SK-N-SH treated with all-trans-retinoic acid at 6 μM for 48 hours (cell line): ENCODE data around the gene NHEJ1.

Experiments
- ATAC-seq: fragments of 200-7000 bp; cut with Tn5 transposase; 3 replicates; pipeline ENCODE4 v1.9.1; 2020; ENCODE audit warnings: mild to moderate bottlenecking, moderate library complexity
- ARNTL ChIP-seq: fragments of 450-650 bp; formaldehyde crosslinking; IDR thresholded peaks from 2 replicates; pipeline ENCODE4 v1.5.0; 2020; ENCODE audit warnings: low read depth, mild to moderate bottlenecking, moderate library complexity, borderline replicate concordance
- BACH2 ChIP-seq: fragments of 250-450 bp; sonication (Bioruptor Pico); IDR thresholded peaks from 2 replicates; pipeline ENCODE4 v1.9.0; 2021; ENCODE audit warnings: mild to moderate bottlenecking, borderline replicate concordance
- CSDC2 ChIP-seq: fragments of 250-450 bp; sonication (Bioruptor Pico); IDR thresholded peaks from 2 replicates; pipeline ENCODE4 v1.5.0; 2020; ENCODE audit warnings: mild to moderate bottlenecking, moderate library complexity
- ESRRG ChIP-seq: fragments of 250-450 bp; sonication (Bioruptor Pico); IDR thresholded peaks from 2 replicates; pipeline ENCODE4 v1.6.1; 2021; ENCODE audit warnings: mild to moderate bottlenecking
- GLIS3 ChIP-seq: fragments of 250-450 bp; sonication (Bioruptor Pico); IDR thresholded peaks from 2 replicates; pipeline ENCODE4 v1.5.0; 2020; ENCODE audit warnings: mild to moderate bottlenecking, moderate library complexity
- ISL1 ChIP-seq: fragments of 250-450 bp; sonication (Bioruptor Pico); IDR thresholded peaks from 2 replicates; pipeline ENCODE4 v2.1.2; 2022; ENCODE audit warnings: mild to moderate bottlenecking, moderate library complexity
- OSR1 ChIP-seq: fragments of 250-450 bp; sonication (Bioruptor Pico); IDR thresholded peaks from 2 replicates; pipeline ENCODE4 v1.8.0; 2022; ENCODE audit warnings: moderate library complexity, mild to moderate bottlenecking, inconsistent platforms
- PPARA ChIP-seq: fragments of 250-450 bp; sonication (Bioruptor Pico); IDR thresholded peaks from 2 replicates; pipeline ENCODE4 v1.5.0; 2020; ENCODE audit warnings: mild to moderate bottlenecking, borderline replicate concordance
- RARB ChIP-seq: fragments of 250-450 bp; sonication (Bioruptor Pico); IDR thresholded peaks from 2 replicates; pipeline ENCODE4 v1.8.0; 2021; ENCODE audit warnings: mild to moderate bottlenecking, moderate library complexity
- SNAI2 ChIP-seq: fragments of 250-450 bp; sonication (Bioruptor Pico); IDR thresholded peaks from 2 replicates; pipeline ENCODE4 v1.5.0; 2020; ENCODE audit warnings: mild to moderate bottlenecking, moderate library complexity
- TCF4 ChIP-seq: fragments of 250-450 bp; sonication (Bioruptor Pico); IDR thresholded peaks from 2 replicates; pipeline ENCODE4 v1.8.0; 2021; ENCODE audit warnings: mild to moderate bottlenecking, moderate library complexity, borderline replicate concordance
- TOX ChIP-seq: fragments of 250-450 bp; sonication (Bioruptor Pico); IDR thresholded peaks from 2 replicates; pipeline ENCODE4 v1.8.0; 2021; ENCODE audit warnings: mild to moderate bottlenecking, moderate library complexity, borderline replicate concordance
- ZC3H10 ChIP-seq: fragments of 250-450 bp; sonication (Bioruptor Pico); IDR thresholded peaks from 2 replicates; pipeline ENCODE4 v1.5.1; 2021; ENCODE audit warnings: mild to moderate bottlenecking, moderate library complexity
- ZFP3 ChIP-seq: fragments of 250-450 bp; sonication (Bioruptor Pico); IDR thresholded peaks from 2 replicates; pipeline ENCODE4 v1.5.0; 2020; ENCODE audit warnings: mild to moderate bottlenecking, moderate library complexity
- ZFP30 ChIP-seq: fragments of 450-650 bp; formaldehyde crosslinking; IDR thresholded peaks from 2 replicates; pipeline ENCODE4 v1.5.0; 2022; ENCODE audit warnings: mild to moderate bottlenecking, moderate library complexity
- ZNF565 ChIP-seq: fragments of 450-650 bp; formaldehyde crosslinking; conservative IDR thresholded peaks from 2 replicates; pipeline ENCODE4 v1.5.0; 2020; ENCODE audit warnings: low read depth, mild to moderate bottlenecking, moderate library complexity
- ZNF70 ChIP-seq: fragments of 450-650 bp; formaldehyde crosslinking; IDR thresholded peaks from 2 replicates; pipeline ENCODE4 v1.5.0; 2020; ENCODE audit warnings: mild to moderate bottlenecking, moderate library complexity
- ZNF8 ChIP-seq: fragments of 450-650 bp; formaldehyde crosslinking; IDR thresholded peaks from 2 replicates; pipeline ENCODE4 v1.5.0; 2020; ENCODE audit warnings: mild to moderate bottlenecking, moderate library complexity
- TF ChIP-seq, protein P1 (sequence below): fragments of 250-450 bp; sonication (Bioruptor Pico); IDR thresholded peaks from 2 replicates; pipeline ENCODE4 v1.5.1; 2021; ENCODE audit warnings: mild to moderate bottlenecking, moderate library complexity
- TF ChIP-seq, protein P2 (sequence below): fragments of 250-450 bp; sonication (Bioruptor Pico); IDR thresholded peaks from 2 replicates; pipeline ENCODE4 v1.5.1; 2020; ENCODE audit warnings: low read depth, mild to moderate bottlenecking, moderate library complexity
- TF ChIP-seq, protein P3 (sequence below): fragments of 250-450 bp; sonication (Bioruptor Pico); IDR thresholded peaks from 2 replicates; pipeline ENCODE4 v1.8.0; 2020; ENCODE audit warnings: mild to moderate bottlenecking, moderate library complexity, borderline replicate concordance

The NHEJ1 gene

DNA sequence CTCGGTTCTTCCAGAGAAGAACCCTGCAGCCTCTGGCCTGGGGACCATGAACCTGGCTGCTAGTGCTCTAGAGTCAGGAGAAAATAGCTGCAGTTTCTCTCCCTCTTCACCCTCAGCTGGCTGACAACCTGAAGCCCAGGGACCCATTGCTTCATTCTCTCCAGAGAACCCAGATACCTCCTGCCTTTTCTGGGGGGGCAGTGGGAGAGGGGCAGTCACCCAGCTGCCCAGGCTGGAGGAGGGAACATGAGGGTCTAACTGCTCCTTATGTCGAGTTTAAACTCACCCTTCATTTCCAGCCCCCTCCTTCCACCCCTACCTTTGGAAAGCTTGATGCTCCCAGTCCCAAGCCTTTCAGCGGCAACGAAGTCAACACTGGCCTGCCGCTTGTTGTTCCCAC, 38.4 kb upstream of the NHEJ1 start:
- TF ChIP-seq ZNF8 = no peak
- TF ChIP-seq BACH2 (CRISPR knock-in tag) = no peak
- no peak for TF ChIP-seq SNAI2 (CRISPR knock-in tag)
- TF ChIP-seq, protein P1, sequence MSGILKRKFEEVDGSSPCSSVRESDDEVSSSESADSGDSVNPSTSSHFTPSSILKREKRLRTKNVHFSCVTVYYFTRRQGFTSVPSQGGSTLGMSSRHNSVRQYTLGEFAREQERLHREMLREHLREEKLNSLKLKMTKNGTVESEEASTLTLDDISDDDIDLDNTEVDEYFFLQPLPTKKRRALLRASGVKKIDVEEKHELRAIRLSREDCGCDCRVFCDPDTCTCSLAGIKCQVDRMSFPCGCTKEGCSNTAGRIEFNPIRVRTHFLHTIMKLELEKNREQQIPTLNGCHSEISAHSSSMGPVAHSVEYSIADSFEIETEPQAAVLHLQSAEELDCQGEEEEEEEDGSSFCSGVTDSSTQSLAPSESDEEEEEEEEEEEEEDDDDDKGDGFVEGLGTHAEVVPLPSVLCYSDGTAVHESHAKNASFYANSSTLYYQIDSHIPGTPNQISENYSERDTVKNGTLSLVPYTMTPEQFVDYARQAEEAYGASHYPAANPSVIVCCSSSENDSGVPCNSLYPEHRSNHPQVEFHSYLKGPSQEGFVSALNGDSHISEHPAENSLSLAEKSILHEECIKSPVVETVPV (CRISPR knock-in tag) = no peak
- no peak for TF ChIP-seq GLIS3 (CRISPR knock-in tag)
- no peak for TF ChIP-seq ARNTL
- TF ChIP-seq, all 23 proteins: peak for 0
- no peak for ATAC-seq

DNA sequence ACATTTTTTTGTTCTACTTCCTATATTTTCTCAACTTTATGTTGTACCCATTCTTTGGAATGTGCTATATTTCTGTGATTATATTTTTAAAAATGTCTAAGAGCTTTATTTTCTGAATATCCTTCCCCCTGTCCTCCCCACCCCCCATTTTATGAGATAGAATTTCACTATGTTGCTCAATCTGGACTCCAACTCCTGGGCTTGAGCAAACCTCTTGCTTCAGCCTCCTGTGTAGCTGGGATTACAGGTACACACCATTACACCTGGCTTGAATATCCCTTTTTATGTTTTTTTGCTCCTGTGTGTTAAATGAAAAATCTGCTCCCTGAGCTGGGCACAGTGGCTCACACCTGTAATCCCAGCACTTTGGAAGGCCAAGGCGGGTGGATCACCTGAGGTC, 36.8 kb upstream of the NHEJ1 start:
- ATAC-seq = no peak
- TF ChIP-seq ZFP30 (CRISPR knock-in tag) (no peak), ZNF70 (no peak), ZNF565 (CRISPR knock-in tag) (no peak), RARB (no peak), ESRRG (CRISPR knock-in tag) (no peak), ZFP3 (no peak), SNAI2 (CRISPR knock-in tag) (no peak), ZC3H10 (CRISPR knock-in tag) (no peak), PPARA (CRISPR knock-in tag) (no peak), ISL1 (CRISPR knock-in tag) (no peak), TOX (CRISPR knock-in tag) (no peak), BACH2 (CRISPR knock-in tag) (no peak)
- TF ChIP-seq, protein P1 (CRISPR knock-in tag) = no peak

DNA sequence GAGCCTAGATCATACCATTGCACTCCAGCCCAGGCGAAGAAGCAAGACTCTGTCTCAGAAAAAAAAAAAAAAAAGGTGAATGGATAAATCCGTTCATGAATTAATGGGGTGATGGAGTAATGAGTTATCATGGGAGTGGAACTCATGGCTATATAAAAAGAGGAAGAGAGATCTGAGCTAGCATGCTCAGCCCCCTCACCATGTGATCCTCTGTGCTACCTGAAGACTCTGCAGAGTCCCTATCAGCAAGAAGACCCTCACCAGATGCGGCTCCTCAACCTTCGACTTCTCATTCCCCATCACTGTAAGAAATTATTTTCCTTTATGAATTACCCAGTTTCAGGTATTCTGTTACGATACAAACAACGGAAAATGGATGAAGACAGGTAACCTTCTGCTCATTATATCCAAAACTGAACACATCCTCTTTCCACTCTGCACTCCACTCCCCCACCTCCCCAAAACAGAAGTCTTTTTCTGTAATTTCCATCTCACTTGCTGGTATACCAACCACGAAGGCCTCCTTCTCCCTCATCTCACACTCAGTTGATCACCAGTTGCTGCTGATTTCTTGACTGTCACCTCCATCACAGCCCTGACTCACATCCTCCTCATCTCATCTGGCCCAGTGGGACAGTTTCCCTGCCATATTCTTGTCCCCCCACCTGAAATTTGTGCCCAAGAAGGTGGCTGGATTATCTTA, 26.3 kb upstream of the NHEJ1 start:
- TF ChIP-seq, protein P2, sequence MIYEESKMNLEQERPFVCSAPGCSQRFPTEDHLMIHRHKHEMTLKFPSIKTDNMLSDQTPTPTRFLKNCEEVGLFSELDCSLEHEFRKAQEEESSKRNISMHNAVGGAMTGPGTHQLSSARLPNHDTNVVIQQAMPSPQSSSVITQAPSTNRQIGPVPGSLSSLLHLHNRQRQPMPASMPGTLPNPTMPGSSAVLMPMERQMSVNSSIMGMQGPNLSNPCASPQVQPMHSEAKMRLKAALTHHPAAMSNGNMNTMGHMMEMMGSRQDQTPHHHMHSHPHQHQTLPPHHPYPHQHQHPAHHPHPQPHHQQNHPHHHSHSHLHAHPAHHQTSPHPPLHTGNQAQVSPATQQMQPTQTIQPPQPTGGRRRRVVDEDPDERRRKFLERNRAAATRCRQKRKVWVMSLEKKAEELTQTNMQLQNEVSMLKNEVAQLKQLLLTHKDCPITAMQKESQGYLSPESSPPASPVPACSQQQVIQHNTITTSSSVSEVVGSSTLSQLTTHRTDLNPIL (CRISPR knock-in tag) = no peak
- TF ChIP-seq SNAI2 (CRISPR knock-in tag) (no peak), GLIS3 (CRISPR knock-in tag) (no peak), BACH2 (CRISPR knock-in tag) (no peak)
- ATAC-seq = no peak; the same call in 2 of the 3 replicates

DNA sequence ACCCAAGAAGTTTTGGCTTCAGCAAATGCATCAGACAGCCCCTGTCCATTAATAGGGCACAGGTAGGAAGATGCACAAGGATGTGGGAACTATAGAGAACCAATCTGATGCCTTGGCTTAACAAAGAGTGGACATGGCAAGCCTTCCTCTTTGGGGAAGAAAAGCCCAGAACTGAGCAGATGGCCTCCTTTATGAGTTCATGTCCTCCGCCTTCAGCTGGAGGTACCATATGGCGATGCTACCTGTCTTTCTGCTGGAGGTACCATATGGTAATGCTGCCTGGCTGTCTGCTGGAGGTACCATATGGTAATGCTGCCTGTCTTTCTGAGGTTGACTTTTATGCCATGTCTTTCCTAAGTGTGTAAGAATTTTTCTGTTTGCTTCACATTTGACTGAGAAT, 23.5 kb upstream of the NHEJ1 start:
- ATAC-seq = no peak
- TF ChIP-seq TOX (CRISPR knock-in tag) (no peak), CSDC2 (CRISPR knock-in tag) (no peak), OSR1 (no peak), ZNF70 (no peak), ESRRG (CRISPR knock-in tag) (no peak), ZFP3 (no peak), ZC3H10 (CRISPR knock-in tag) (no peak), TCF4 (CRISPR knock-in tag) (no peak), ZFP30 (CRISPR knock-in tag) (no peak), ZNF565 (CRISPR knock-in tag) (no peak), RARB (no peak), ISL1 (CRISPR knock-in tag) (no peak), ARNTL (no peak), GLIS3 (CRISPR knock-in tag) (no peak)
- TF ChIP-seq, protein P3, sequence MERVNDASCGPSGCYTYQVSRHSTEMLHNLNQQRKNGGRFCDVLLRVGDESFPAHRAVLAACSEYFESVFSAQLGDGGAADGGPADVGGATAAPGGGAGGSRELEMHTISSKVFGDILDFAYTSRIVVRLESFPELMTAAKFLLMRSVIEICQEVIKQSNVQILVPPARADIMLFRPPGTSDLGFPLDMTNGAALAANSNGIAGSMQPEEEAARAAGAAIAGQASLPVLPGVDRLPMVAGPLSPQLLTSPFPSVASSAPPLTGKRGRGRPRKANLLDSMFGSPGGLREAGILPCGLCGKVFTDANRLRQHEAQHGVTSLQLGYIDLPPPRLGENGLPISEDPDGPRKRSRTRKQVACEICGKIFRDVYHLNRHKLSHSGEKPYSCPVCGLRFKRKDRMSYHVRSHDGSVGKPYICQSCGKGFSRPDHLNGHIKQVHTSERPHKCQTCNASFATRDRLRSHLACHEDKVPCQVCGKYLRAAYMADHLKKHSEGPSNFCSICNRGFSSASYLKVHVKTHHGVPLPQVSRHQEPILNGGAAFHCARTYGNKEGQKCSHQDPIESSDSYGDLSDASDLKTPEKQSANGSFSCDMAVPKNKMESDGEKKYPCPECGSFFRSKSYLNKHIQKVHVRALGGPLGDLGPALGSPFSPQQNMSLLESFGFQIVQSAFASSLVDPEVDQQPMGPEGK = no peak
- TF ChIP-seq, protein P1 (CRISPR knock-in tag) = no peak
- TF ChIP-seq, protein P2 (CRISPR knock-in tag) = no peak
